Skeletal muscle tissue (tissue), 4 donors: ENCODE results near the gene EAF2. TPM values are rescaled to one million over a fixed set of nuclear protein-coding genes. Genes with fewer than 3 reads are reported as not detected.

Experiments used
- H3K27ac ChIP-seq: one replicate; pipeline ENCODE4 v1.7.0; 2013; ENCODE audit warnings: mild to moderate bottlenecking, low read depth, low read length, inconsistent platforms
- H3K27me3 ChIP-seq, 3 donors: one replicate each; pipeline ENCODE4 v1.7.0; 2013; ENCODE audit warnings: low read length in 3 of 3; ENCODE audit not compliant: control insufficient read depth in 3 of 3, insufficient read depth in 3 of 3
- H3K36me3 ChIP-seq, 3 donors: one replicate each; pipeline ENCODE4 v1.7.0; 2013; ENCODE audit warnings: low read length in 3 of 3; ENCODE audit not compliant: control insufficient read depth in 3 of 3, insufficient read depth in 3 of 3
- H3K4me1 ChIP-seq, 3 donors: one replicate each; pipeline ENCODE4 v1.7.0; 2013; ENCODE audit warnings: low read length in 3 of 3, mild to moderate bottlenecking in 3 of 3; ENCODE audit not compliant: control insufficient read depth in 3 of 3, insufficient read depth in 3 of 3
- H3K4me3 ChIP-seq, 3 donors: one replicate each; pipeline ENCODE4 v1.7.0; 2013; ENCODE audit warnings: low read length in 3 of 3
- H3K9ac ChIP-seq, 3 donors: one replicate each; pipeline ENCODE4 v1.7.0; 2013; ENCODE audit warnings: low read length in 3 of 3, mild to moderate bottlenecking in 3 of 3, moderate library complexity in 2 of 3, low read depth in 1 of 3
- H3K9me3 ChIP-seq, 3 donors: one replicate each; pipeline ENCODE4 v1.7.0; 2013; ENCODE audit warnings: low read length in 3 of 3; ENCODE audit not compliant: control insufficient read depth in 3 of 3
- total RNA-seq: library from RNA; depleted of rRNA; stranded (reverse); fragments of >200 nt; gene quantifications from one replicate; pipeline ENCODE4 v1.2.3, GENCODE V29; 2014
- donor health status: Osteomylitis.

Gene EAF2
- total RNA-seq, 1 donor from 2014 or later = 12.5 TPM

DNA sequence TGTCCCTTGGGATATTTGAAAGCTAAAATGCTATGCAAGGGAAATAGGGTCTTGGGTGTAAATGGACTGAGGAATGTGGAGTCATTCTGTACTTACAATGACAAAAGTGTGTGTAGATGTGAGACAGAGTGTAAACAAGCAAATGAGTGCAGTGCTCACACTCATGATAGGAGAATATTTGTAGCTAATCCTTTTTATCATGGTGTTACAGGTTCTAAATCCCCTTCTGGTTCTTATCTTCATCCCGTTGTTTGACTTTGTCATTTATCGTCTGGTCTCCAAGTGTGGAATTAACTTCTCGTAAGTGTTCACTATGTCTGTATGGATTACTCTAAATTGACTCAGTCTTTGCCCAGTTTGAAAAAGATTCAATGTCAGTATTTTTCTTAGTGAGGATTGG is 89.7 kb downstream of the EAF2 start:
- Histone ChIP-seq H3K27me3 (no peaks in the 10 kb centered on the region), H3K36me3 (peaks cover 0 to 9% (median 7%) of the 10 kb centered on the region in 3 donors), H3K9me3 (no peaks in the 10 kb centered on the region), H3K27ac (no peak overlapping the region), H3K4me3 (no peak overlapping the region), H3K4me1 (no peaks in the 10 kb centered on the region), H3K9ac (no peak overlapping the region)

DNA sequence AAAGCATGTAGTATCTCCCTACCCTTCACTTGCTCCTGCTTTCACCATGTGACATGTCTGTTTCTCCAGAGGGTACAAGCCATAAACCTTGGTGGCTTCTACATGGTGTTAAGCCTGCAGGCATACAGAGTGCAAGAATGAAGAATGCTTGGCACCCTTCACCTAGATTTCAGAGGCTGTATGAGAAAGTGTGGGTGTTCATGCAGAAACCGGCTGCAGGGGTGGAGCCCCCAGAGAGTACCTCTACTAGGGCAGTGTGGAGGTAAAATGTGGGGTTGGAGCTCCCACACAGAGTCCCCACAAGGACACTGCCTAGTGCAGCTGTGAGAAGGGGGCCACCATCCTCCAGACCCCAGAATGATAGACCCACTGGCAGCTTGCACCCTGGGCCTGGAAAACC is 91.4 kb downstream of the EAF2 start:
- no peaks in the 10 kb centered on the region for H3K4me1 ChIP-seq
- H3K27me3 ChIP-seq = no peaks in the 10 kb centered on the region
- no peaks in the 10 kb centered on the region for H3K9me3 ChIP-seq
- H3K36me3 ChIP-seq = peaks cover 0 to 15% (median 7%) of the 10 kb centered on the region in 3 donors
- no peak overlapping the region for H3K27ac ChIP-seq
- no peak overlapping the region for H3K4me3 ChIP-seq
- no peak overlapping the region for H3K9ac ChIP-seq

Other genes with a start within 250 kb of the EAF2 start
- 4.2 TPM for gene FBXO40, start 241.8 kb upstream of the EAF2 start, total RNA-seq
- 9.4 TPM for gene HCLS1, start 174.3 kb upstream of the EAF2 start, total RNA-seq
- 20.4 TPM for gene GOLGB1, start 85.5 kb upstream of the EAF2 start, total RNA-seq
- 16.2 TPM for gene IQCB1, start 149 bp upstream of the EAF2 start, total RNA-seq
- gene SLC15A2, start 59.2 kb downstream of the EAF2 start, total RNA-seq = 33.4 TPM
- gene ILDR1, start 187.0 kb downstream of the EAF2 start, total RNA-seq = not detected
- 3.7 TPM for gene CD86, start 220.2 kb downstream of the EAF2 start, total RNA-seq